Mammary epithelial cell (primary cell): ENCODE measurements around the gene USP12.

Experiments used
- CTCF ChIP-seq, 2 donors: IDR thresholded peaks in 1 of 2; conservative IDR thresholded peaks in 1 of 2; 2 replicates each; pipeline ENCODE4 v1.5.1; 2011 to 2012; ENCODE audit warnings: inconsistent platforms in 2 of 2, low read length in 2 of 2, mild to moderate bottlenecking in 2 of 2, control low read depth in 1 of 2, low read depth in 1 of 2; ENCODE audit not compliant: insufficient read depth in 1 of 2; ENCODE audit errors: extremely low read depth in 1 of 2
- EZH2 ChIP-seq: IDR thresholded peaks from 2 replicates; pipeline ENCODE4 v1.6.1; 2012; ENCODE audit warnings: low read length, inconsistent platforms, borderline replicate concordance

DNA sequence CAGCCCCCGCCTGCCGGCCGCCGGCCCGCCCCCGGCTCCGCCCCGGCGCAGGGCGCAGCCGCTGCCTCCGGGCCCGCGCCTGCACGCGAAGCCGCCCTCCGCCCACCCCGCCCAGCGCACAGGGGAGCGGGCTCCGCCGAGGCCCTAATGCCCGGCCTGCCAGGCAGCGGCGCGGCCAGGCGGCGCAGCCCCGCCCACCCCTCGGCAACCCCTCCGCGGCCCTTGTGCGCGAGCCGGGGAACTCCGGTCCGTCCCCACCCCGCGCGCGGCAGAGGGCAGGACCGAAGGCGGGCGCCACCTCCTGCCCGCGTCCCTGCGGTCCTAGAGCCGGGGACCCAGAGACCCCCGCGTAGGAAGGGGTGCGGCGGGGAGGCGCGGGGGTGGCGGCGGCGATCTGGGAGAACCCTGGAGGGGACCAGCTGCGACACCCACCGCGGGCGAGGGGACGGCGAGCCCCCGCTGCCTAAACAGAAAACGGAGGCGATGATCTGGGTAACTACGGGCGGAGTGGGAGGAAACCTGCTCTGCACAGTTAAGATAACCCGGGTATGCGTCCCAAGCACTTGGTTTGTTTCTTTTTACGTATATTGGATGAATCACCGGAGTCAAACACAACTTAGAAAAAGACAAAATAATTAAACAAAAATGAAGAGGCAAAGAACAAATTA, 350 bp upstream of the USP12 start:
- TF ChIP-seq CTCF (conservative IDR thresholded peaks at IDR 0.05 in 1 of 2, IDR thresholded peaks at IDR 0.05 in 1 of 2; ENCODE audit: extremely low read depth in 1 of 2, insufficient read depth in 1 of 2, low read depth in 1 of 2, low read length in 2 of 2) (peak in 1 of 2 donors; percentile 22), EZH2 (no peak)
